HTR-8/SVneo (cell line): ENCODE measurements around the gene MPHOSPH10.
"Not testable (repeated sequence)": the region's sequence is repeated elsewhere in the genome, so short reads cannot be mapped to it uniquely, and the experiment has no call there.

Experiments used
- DNase-seq: peaks from one replicate; pipeline ENCODE4 v3.0.0; 2011; ENCODE audit warnings: low spot score, mixed read lengths; ENCODE audit not compliant: insufficient read length
- FAIRE-seq: peaks from 2 replicates; lab custom pipeline; 2011; peaks lifted over from hg19 to GRCh38; lab: Jason Lieb, UNC

Gene MPHOSPH10

DNA sequence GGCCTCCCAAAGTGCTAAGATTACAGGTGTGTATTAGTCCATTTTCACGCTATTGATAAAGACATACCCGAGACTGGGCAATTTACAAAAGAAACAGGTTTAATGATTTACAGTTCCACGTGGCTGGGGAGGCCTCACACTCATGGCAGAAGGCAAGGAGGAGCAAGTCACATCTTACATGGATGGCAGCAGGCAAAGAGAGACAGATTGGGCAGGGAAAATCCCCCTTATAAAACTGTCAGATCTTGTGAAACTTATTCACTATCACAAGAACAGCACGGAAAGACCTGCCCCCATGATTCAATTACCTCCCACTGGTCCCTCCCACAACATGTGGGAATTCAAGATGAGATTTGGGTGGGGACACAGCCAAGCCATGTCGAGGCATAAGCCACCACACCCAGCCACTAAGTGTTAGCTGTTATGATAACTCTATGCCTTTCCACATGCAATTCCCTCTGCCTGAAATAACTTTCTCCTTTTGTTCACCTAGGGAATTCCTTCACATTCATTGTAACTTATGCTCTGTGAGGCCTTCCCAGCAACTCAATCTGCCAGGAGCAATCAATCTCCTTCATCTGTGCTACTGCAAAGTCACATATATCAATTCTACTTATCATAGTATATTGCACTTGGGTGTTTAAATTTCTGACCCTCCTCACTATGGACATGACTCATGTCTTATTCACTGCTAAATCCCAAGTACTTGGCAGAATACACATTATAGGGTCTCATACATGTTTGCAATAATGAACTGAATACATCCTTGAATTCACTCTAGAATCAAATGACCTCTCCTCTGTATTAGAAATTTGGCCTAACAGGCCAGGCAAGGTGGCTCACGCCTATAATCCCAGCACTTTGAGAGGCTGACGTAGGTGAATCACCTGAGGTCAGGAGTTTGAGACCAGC is 7.8 kb upstream of the MPHOSPH10 start:
- FAIRE-seq (no peak), DNase-seq (no peak)

DNA sequence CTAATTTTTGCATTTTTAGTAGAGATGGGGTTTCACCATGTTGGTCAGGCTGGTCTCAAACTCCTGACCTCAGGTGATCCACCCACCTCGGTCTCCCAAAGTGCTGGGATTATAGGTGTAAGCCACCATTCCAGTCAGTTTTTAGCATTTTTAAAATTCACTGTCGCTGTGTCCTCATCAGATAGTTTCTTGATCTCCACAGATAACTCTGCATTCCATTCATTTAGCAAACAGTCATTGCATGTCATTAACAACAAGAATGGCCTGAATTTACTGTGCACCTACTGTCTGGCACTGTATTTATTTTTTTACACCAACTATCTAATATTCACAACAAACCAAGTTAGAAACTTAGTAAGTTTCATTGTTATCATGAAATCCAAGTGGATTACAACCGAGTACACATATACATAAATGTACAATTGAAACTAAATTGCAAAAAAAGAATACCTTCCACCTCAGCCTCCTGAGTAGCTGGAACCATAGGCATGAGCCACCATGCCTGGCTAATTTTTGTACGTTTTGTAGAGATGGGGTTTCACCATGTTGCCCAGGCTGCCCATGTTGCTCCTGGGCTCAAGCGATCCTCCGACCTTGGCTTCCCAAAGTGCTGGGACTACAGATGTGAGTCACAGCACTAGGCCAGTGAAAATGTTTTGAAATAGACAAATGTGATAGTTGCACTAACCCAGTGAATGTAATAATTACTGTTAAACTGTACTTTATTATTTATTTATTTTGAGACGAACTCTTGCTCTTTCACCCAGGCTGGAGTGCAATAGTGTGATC is 4.7 kb upstream of the MPHOSPH10 start:
- FAIRE-seq (no peak), DNase-seq (no peak)

DNA sequence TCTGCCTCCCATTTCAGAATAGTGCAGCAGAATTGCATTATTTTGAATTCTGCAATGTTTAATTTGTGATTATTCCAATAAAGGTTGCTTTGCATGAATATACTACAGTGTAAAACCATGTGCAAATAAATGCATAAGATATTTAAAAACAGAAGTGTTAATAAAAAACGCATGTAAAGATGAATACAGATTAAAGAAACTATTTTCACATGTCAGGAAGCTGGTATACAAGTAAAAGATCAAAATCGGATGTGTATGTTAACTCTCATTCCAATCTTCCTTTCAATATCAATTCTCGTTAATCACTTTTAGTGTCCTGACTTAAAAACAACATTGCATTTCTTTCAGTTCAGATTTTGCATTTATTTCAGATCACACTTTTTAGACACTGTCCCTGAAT is 3.5 kb upstream of the MPHOSPH10 start:
- no peak for FAIRE-seq
- no peak for DNase-seq

DNA sequence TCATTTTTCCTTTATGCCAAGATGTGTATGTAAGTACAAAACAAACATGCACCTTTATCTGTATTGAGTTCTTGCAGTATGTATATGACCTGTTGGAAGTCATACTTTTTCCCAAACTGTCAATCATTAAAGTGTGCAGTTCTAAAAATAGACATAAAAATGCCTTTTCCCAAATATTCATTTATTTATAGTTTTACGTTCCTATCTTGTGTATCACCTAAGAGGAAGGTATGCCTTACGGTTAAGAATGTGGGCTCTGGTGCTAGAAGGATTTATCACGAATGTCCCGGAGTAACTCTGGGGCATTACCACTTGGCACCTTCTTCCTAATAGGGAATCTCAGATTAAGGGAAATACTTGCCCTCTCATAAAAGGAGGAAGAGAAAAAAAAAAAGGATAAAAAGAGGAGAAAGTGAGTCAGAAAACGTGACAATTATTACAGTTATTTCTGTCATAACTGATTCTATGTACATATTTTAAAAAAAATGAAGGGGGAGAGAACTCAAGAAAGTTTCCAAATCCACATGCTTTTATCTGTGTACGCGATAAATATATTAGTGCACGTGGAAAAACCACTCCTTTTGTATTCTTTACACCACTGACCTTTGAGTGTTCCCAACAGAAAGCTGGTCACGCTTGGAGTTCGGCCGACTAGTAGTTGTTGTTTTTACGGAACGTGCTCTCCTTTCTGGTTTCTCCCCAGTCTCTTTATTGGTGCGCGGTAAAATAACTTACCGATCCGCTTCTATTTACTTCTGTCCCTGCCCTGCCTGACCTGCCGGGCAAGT is 1.1 kb upstream of the MPHOSPH10 start:
- peak; percentile 11 for DNase-seq
- no peak for FAIRE-seq

DNA sequence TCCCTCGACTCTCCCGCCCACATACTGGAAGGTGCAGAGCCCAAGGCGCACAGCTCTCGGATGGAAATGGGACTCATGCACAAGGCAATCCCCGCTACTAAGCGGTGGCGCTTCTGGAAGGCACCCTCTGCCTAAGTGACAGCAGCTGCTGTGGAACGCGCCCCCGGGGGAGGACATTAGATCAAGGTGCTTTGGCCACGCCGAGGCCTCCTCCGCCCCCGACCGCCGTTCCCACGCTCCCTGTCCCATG is 607 bp upstream of the MPHOSPH10 start:
- FAIRE-seq (no peak), DNase-seq (peak; percentile 65)

DNA sequence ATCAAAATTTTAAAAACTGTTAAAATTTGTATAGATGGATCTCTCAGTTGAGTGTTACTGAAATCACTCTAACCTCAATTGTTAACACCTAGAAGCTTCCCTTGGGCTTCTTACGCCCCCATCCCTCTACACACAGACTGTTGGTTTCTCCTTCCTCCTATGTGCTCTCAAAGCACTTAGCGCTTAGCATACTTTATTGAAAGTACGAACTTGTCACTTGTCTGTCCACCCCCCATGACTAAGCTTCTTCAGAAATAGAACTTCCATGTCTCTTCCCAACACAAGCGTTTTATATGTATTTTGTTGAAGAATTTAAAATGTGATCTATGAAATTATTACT is 441 bp downstream of the MPHOSPH10 start:
- FAIRE-seq: no peak
- peak; percentile 17 for DNase-seq

DNA sequence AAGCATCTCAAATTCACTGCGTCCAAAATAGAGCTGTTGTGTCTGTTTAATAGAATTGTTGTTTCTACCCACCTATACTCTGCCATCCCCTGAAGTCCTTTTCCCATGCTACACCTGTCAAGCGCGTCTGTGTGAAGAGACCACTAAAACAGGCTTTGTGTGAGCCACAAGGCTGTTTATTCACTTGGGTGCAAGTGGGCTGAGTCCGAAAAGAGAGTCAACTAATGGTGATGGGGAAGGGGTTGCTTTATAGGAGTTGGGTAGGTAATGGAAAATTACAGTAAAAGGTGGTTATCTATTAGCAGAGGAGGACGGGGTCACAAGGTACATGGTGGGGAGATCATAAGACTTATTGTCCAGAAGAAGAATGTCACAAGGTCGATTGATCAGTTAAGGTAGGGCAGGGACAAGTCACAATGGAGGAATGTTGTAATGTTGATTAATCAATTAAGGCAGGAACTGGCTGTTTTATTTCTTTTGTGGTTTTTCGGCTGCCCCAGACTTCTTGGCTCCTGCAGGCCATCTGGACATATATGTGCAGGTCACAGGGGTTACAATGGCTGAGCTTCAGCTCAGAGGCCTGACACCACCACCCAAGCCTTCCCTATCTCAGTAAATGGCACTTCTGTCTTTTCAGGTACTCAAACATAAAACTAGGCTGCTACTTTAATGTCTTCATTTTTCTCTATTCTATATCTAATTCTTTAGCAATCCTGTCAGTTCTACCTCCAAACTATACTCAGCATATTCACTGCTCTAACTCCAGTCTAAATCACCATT is 1.1 kb downstream of the MPHOSPH10 start:
- FAIRE-seq, DNase-seq: not testable (repeated sequence)

DNA sequence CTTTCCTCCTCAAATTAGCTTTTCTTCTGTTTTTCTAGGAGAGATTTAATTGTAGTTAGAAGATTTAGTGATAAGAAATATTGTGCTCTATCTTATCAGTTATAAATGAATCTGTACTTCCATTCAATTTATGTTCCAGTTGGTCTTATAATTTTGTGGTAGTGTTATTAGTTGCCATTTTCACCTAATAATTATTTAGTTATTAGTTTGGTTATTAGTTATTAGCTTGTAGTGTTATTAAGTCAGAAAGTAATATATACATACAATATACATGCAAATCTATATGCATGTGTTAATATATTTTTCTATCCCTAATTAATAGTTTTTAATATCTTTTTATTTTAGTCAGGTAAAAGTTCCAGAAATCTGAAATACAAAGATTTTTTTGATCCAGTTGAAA is 3.2 kb downstream of the MPHOSPH10 start:
- no peak for DNase-seq
- FAIRE-seq: no peak

DNA sequence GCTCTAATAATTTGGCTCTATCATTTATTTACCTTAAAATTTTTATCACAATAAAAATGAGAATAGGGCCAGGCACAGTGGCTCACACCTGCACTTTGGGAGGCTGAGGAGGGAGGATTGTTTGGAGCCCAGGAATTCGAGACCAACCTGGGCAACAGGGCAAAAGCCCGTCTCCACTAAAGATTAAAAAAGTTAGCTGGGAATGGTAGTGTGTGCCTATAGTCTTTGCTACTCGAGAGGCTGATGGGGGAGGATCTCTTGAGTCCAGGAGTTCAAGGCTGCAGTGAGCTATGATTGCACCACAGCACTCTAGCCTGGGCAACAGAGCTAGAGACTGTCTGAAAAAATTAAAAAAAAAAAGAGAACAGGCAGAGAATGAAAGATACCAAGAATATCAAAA is 5.7 kb downstream of the MPHOSPH10 start:
- FAIRE-seq (no peak), DNase-seq (no peak)

DNA sequence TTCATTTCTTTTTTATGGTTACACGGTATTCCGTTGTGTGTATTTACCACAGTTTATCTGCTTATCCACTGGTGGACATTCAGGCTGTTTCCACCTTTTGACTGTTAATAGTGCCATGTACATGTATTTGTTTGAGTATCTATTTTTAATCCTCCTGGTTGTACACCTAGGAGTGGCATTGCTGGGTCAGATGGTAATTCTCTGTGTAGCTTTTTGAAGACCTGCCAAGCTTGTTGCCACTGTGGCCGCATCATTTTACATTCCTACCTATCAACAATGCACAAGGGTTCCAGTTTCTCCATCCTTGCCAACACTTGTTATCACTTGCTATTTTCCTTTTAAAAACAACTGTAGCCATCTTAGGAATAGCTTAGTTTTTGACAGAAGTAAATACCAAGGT is 13.3 kb downstream of the MPHOSPH10 start:
- FAIRE-seq: no peak
- DNase-seq: no peak

DNA sequence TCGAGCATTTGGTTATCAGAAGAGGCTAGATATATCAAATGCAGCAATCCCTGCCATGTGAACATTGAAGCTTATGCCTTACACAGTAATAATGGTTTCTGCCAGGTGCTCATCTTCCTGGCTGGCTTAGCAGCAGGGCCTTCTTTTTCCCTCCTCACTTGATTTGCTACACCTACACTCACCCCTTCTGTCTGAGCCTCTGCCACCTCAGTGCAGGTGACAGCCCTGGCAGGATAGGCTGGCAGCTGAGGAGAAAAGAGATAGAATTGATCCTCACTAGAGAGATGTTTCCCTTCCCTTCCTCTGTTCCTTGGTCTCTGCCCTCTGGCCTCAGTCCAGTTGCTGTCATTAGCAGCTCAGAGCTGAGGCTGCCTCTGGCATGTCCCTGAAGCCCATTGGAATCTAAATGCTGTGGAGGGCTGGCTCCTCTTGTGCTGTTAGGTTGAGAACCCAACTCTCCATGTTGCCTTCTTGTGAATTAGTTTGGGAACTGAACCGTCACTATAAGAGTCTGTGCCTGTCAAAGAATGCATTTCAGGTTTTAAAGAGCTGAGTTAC is 18.2 kb downstream of the MPHOSPH10 start:
- FAIRE-seq (no peak), DNase-seq (no peak)

DNA sequence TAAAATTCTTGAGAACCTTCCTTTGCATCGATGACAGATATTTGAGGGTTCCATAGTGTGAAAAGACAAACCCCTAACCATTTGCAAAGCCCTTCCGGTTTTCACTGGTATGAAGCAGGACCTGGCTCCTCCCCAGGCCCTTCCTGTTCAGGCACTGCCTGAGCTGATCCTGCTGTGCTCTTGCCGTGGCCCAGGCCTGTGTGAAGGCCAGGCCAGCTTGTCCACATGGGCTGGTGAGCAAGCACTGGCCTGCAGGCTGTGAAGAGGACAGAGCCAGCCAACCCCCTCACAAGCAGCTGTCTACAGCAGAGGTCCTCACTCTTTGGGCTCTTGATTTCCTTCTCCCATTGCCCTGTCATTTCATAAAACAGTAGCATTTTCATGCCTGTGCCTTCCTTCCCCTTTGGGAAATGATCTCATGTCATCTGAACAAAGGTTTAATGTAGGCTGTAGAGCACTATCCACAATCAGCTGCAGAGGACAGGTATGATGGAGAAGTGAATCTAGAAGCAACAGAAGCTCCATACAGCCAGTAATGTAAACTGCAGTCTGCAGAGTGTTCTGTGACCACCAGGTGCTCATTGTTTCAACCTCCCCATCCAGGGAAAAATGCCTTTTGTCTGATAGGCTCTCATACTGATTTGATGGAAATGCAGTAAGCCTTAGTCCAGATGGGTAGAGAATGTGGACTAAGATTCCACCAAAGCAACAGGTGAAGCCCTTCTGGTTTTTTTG is 19.8 kb downstream of the MPHOSPH10 start:
- no peak for FAIRE-seq
- DNase-seq: no peak

DNA sequence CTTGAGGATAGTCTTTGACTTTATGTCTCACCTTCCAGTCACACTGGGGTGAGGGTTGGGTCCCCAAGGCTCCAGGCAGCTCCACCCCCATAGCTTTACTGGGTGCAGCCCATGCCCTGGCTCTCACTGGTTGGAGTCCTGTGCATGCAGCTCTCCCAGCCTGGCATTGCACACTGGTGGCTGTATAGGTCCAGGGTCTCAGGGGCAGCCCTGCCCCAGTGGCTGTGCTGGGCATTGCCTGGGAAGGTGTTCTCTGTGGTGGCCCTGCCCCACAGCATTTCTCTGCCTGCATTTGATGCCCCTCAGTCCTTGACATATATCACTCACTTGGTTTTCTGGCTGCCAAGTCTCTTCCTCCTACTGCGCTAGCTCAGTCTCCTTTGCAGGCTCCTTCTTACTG is 21.2 kb downstream of the MPHOSPH10 start:
- no peak for FAIRE-seq
- DNase-seq: no peak

DNA sequence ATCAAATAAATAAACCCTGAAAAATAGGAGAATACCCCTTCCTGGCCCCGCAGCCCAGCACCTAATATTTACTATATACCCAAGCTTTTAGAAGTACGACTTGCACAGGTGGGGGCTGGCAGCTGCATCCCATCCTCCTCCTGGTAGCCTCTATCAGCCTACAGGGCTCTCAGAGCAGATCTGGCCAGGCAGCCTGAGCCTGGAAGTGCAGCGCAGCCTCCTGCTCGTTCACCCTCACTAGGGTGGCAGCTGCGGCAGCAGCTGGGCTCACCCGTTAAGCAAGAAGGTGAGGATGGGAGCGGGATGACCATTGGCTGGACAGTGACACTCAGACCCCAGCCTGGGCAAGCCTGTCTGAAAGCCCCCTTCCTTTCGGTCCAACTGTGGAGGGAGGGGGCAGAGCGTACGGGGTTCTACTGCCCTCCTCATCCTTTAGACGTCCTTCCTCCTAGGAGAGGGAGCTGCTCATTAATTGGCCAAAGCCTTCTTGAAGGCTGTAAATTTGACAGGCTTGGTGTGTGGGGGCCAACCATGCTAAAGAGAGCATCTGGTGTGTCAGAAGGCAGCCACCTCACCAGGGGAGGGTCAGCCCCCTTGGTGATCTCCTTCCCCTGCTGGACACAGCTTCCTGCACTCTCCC is 23.3 kb downstream of the MPHOSPH10 start:
- DNase-seq (no peak), FAIRE-seq (no peak)

DNA sequence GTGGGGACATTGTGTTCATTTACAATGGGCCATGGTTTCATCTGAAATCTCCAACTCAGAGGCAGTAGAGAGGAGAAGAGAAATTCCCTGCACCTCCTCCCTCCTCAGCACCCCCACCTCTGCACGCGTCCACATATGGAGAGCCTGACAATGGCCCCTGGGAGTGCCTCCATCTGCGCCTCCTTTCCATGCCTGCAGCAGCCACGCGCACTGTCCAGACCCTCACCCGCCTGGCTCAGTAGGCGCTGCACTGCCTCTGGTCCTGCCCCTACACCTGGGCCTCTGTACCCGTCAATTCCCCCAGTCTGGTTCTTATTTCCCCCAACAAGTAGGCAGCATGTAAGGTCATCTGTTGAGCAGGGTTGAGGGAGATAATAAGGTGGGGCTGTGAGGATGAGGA is 23.8 kb downstream of the MPHOSPH10 start:
- FAIRE-seq (no peak), DNase-seq (no peak)

DNA sequence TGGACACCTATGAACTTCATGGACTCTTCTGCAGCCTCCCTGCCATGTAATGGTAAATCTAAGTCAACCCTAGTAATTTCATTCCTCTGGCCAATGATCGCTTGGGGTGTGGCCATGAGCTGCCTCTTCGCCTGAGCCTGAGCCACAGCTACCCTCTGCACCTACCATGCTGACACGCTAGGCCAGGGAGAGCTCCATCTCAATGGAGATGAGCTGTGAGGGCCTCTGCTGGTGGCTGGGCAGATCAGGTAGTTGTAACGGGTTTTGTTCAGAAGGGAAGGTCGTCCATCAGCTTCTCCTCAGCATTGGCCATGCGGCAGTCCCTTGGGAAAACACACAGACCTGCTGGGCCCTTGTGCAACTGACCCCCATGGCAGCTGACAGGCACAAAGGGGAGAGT is 24.4 kb downstream of the MPHOSPH10 start:
- peak; percentile 38 for FAIRE-seq
- DNase-seq: peak; percentile 44

DNA sequence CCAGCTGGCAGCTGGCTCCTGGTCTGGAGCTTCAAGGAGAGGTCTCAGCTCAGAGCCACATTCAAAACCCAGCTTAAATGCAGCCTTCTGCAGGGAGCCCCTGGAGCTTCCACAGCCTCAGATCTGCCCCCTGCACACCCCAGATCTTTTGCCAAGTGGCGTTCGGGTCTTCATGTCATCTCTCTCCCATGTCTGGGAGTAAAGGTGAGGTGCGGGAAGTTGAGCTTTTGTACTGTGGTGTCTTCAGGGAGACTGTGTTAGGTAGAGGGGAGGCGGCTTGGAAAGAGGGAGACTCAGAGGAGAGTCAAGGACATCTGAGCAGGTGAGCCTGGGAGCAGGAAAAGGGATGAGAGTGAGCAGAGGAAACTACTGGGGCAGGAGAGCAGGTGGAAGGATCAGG is 25.4 kb downstream of the MPHOSPH10 start:
- no peak for FAIRE-seq
- no peak for DNase-seq

DNA sequence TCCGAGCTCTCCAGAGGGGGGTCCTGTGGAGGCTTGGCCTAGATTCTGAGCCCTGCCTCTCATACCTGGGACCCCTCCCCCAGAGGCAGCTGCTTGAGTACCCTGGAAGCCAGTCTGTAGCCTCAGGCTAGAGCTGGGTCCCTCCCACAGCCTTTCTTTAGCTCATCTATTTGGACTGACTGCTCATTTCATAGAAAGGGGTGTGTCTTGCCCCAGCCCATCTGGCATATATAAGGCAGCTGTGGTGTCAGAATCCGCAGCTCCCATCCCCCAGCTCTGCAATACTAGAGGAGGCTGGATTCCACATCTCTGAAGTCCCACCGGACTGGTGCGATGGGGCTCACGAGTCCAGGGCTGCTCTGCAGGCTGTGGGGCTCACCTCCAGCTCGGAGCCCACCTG is 26.1 kb downstream of the MPHOSPH10 start:
- DNase-seq (no peak), FAIRE-seq (no peak)
